Hematopoietic multipotent progenitor cell (in vitro differentiated cells): ENCODE measurements around the gene PIGZ. TPM values are rescaled to one million over a fixed set of nuclear protein-coding genes. Genes with fewer than 3 reads are reported as not detected.

Experiments used
- DNase-seq, 3 donors: peaks; one replicate each; pipeline ENCODE4 v3.0.0-alpha.2; 2011 to 2015; ENCODE audit warnings: low read depth in 2 of 3, low spot score in 2 of 3
- total RNA-seq: library from RNA; depleted of rRNA; stranded (reverse); fragments of >200 nt; gene quantifications from one replicate; pipeline ENCODE4 v1.2.3, GENCODE V29; 2012

The PIGZ gene
- total RNA-seq, 1 donor: 5.4 TPM

- no peak for DNase-seq
Observed at GRCh38 chr3:196985298-196985697, 16.7 kb upstream of the PIGZ start.

- no peak for DNase-seq
Observed at GRCh38 chr3:196983186-196983585, 14.6 kb upstream of the PIGZ start.

GRCh38 chr3:196981657-196982056 is 13.0 kb upstream of the PIGZ start:
- DNase-seq: no peak

- no peak for DNase-seq
Observed at GRCh38 chr3:196979545-196979944, 10.9 kb upstream of the PIGZ start.

GRCh38 chr3:196976941-196977340 is 8.3 kb upstream of the PIGZ start:
- no peak for DNase-seq

- no peak for DNase-seq
Observed at GRCh38 chr3:196975349-196975748, 6.7 kb upstream of the PIGZ start.

- no peak for DNase-seq
Observed at GRCh38 chr3:196974661-196975060, 6.0 kb upstream of the PIGZ start.

GRCh38 chr3:196971094-196971698 is 2.6 kb upstream of the PIGZ start:
- no peak for DNase-seq

GRCh38 chr3:196970547-196971093 is 2.0 kb upstream of the PIGZ start:
- no peak for DNase-seq

- DNase-seq: peak; percentile 56 to 76 (median 62)
Observed at GRCh38 chr3:196969660-196970546, 1.3 kb upstream of the PIGZ start.

GRCh38 chr3:196969134-196969659 is 564 bp upstream of the PIGZ start:
- peak; percentile 24 to 58 (median 52) for DNase-seq

GRCh38 chr3:196967412-196968232 is 1.0 kb downstream of the PIGZ start:
- DNase-seq: no peak

GRCh38 chr3:196966526-196967401 is 1.9 kb downstream of the PIGZ start:
- no peak for DNase-seq

- no peak for DNase-seq
Observed at GRCh38 chr3:196965804-196966173, 2.8 kb downstream of the PIGZ start.

GRCh38 chr3:196965112-196965803 is 3.4 kb downstream of the PIGZ start:
- DNase-seq: no peak

GRCh38 chr3:196963631-196963953 is 5.0 kb downstream of the PIGZ start:
- DNase-seq: no peak

- DNase-seq: no peak
Observed at GRCh38 chr3:196962930-196963630, 5.6 kb downstream of the PIGZ start.

GRCh38 chr3:196962108-196962929 is 6.3 kb downstream of the PIGZ start:
- DNase-seq: no peak
